Gastrocnemius medialis (tissue), 4 donors: Measurements from ENCODE around the gene C1orf116. TPM values are rescaled to one million over a fixed set of nuclear protein-coding genes. Genes with fewer than 3 reads are reported as not detected.

Experiments used
- ATAC-seq, 2 donors: fragments of 150-250 bp; one replicate each; pipeline ENCODE4 v1.9.1; 2016
- DNase-seq, 2 donors: peaks; one replicate each; pipeline ENCODE4 v3.0.0-alpha.2; 2019
- H3K27ac ChIP-seq, 4 donors: fragments of 200-600 bp; sonication (generic); 1 replicate in 1 of 4; 2 replicates in 3 of 4; pipeline ENCODE4 v1.5.1; 2016 to 2018; ENCODE audit warnings: mild to moderate bottlenecking in 2 of 4, moderate library complexity in 1 of 4
- H3K27me3 ChIP-seq, 3 donors: fragments of 200-600 bp; sonication (generic) in 2 of 3; 1 replicate in 1 of 3; 2 replicates in 2 of 3; pipeline versions ENCODE4 v1.5.1 to v1.6.0; 2016 to 2019; ENCODE audit warnings: mild to moderate bottlenecking in 1 of 3, moderate library complexity in 1 of 3
- H3K36me3 ChIP-seq, 2 donors: fragments of 200-600 bp; sonication (generic) in 1 of 2; one replicate each; pipeline ENCODE4 v1.5.1; 2017 to 2018
- H3K4me1 ChIP-seq, 2 donors: fragments of 200-600 bp; sonication (generic) in 1 of 2; one replicate each; pipeline ENCODE4 v1.5.1; 2016 to 2017; ENCODE audit warnings: mild to moderate bottlenecking in 2 of 2
- H3K4me3 ChIP-seq, 4 donors: fragments of 200-600 bp; sonication (generic) in 3 of 4; 1 replicate in 1 of 4; 2 replicates in 3 of 4; pipeline ENCODE4 v1.5.1; 2016 to 2019; ENCODE audit warnings: mild to moderate bottlenecking in 2 of 4
- H3K9me3 ChIP-seq, 3 donors: fragments of 200-600 bp; sonication (generic) in 2 of 3; 1 replicate in 1 of 3; 2 replicates in 2 of 3; pipeline ENCODE4 v1.5.1; 2016 to 2019
- POLR2A ChIP-seq, 2 donors: fragments of 450-650 bp; IDR thresholded peaks; one replicate each; pipeline ENCODE4 v1.6.1; 2017; ENCODE audit warnings: antibody characterized with exemption in 2 of 2, mild to moderate bottlenecking in 2 of 2, moderate library complexity in 2 of 2
- in situ Hi-C, 4 donors: fragments of 200-750 bp; cut with MboI; loops; one replicate each; pipeline versions ENCODE4 v1.15.0 to v1.8.0; 2017; ENCODE audit warnings: low sequenced_read_pairs in 4 of 4
- intact Hi-C: fragments of 100-400 bp; cut with DNase I; formaldehyde crosslinking; loops from one replicate; pipeline ENCODE4 v1.15.1; 2023; ENCODE audit warnings: low total_unique reads
- total RNA-seq, 4 donors: library from RNA; depleted of rRNA; stranded (reverse); fragments of >200 nt; gene quantifications; one replicate each; pipeline versions ENCODE4 v1.1.0 to v1.2.3, GENCODE V29; 2016
- TF ChIP-seq, protein P1 (sequence below), 5 experiments: fragments of 450-650 bp in 3 of 5; fragments of 200-600 bp in 2 of 5; sonication (generic) in 2 of 5; IDR thresholded peaks in 4 of 5; conservative IDR thresholded peaks in 1 of 5; 1 replicate in 4 of 5; 2 replicates in 1 of 5; pipeline ENCODE4 v1.5.1; 2016 to 2019; ENCODE audit warnings: antibody characterized with exemption in 5 of 5, mild to moderate bottlenecking in 3 of 5, moderate library complexity in 3 of 5

Gene C1orf116
- total RNA-seq, 4 donors from 2014 or later, result 0.46 to 1.1 (median 0.65) TPM

DNA sequence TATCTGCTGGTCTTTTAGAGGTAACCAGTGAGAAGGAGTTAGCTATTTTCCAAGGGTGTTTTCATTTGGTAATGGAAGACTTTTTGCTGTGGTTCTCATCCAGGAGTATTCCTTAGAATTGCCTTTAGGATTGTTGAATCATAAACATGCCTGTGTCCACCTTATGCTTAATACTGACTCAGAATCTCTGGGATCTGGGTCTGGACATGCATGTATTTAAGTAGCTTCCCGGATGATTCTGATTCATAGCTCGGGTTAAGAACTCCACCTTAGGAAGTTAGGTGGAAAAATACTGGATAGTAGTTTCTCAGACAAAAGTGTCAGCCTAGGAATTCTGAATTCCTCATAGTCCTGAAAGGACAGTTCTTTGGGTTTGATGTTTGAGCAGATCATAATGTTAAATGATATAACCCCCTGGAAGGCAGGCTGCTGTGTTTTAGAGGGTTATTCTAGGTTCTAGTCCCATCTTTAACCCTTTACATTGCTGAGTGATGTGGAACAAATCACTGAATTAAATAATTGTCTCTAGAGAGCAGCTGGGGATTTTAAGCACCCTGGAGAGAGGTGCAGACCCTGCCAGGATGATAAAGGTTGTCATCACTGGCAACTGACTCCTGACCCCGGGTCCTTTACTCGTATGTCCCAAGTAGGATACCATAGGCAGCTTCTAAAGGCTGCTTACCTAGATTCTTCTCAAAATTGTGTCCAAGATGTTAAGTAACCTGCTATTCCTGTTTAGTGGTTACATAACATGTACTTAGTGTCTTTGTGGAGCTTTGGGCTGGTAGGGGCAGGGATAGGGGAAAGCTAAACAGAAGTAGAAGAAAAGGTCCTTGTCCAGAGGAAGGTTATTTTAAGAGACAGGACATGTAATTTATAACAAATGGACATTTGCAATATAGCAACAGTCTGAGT, 41.6 kb upstream of the C1orf116 start:
- intact Hi-C loops (no loop called here), in situ Hi-C loops (loop anchor here in 3 of 4 donors (10.0 to 25.0 kb wide), 3 partner anchors 331 to 713 kb away; partner anchors contain the start of gene DYRK3 (in 1 of the 3))
- Histone ChIP-seq H3K36me3 (peaks cover 0 to 43% of the 10 kb centered on the region in 2 donors), H3K27me3 (no peaks in the 10 kb centered on the region), H3K4me1 (peaks cover 16 to 25% of the 10 kb centered on the region in 2 donors), H3K9me3 (no peaks in the 10 kb centered on the region), H3K27ac (peak overlapping the region in 1 of 4 donors; percentile 88), H3K4me3 (no peak overlapping the region)
- no peak for TF ChIP-seq POLR2A (IDR thresholded peaks at IDR 0.05)
- TF ChIP-seq, protein P1, sequence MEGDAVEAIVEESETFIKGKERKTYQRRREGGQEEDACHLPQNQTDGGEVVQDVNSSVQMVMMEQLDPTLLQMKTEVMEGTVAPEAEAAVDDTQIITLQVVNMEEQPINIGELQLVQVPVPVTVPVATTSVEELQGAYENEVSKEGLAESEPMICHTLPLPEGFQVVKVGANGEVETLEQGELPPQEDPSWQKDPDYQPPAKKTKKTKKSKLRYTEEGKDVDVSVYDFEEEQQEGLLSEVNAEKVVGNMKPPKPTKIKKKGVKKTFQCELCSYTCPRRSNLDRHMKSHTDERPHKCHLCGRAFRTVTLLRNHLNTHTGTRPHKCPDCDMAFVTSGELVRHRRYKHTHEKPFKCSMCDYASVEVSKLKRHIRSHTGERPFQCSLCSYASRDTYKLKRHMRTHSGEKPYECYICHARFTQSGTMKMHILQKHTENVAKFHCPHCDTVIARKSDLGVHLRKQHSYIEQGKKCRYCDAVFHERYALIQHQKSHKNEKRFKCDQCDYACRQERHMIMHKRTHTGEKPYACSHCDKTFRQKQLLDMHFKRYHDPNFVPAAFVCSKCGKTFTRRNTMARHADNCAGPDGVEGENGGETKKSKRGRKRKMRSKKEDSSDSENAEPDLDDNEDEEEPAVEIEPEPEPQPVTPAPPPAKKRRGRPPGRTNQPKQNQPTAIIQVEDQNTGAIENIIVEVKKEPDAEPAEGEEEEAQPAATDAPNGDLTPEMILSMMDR (IDR thresholded peaks at IDR 0.05 in 4 of 5, conservative IDR thresholded peaks at IDR 0.05 in 1 of 5), result no peak
- DNase-seq (no peak), ATAC-seq (no peak)

DNA sequence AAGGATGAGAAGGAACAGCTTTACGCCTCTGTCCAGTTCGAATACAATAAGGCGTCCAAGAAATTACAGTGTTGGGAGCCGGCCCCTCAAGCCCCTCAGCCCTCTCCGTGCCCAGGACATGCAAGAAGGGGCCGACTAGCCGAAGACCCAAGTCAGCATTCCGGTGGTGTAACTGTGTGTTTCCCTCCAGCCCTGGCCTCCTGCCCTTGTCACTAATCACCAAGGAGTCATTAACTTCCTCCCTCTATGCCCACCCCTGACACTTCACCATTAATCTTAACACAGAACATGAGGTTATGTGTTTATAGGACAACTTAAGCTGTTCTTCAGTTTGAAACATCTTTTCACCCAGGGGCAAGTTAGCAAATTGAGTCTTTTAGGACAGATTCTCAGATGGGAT, 39.7 kb upstream of the C1orf116 start:
- intact Hi-C loops, result no loop called here
- peaks cover 0 to 63% of the 10 kb centered on the region in 2 donors for H3K36me3 ChIP-seq
- H3K4me3 ChIP-seq, result no peak overlapping the region
- peaks cover 11 to 21% of the 10 kb centered on the region in 2 donors for H3K4me1 ChIP-seq
- TF ChIP-seq, protein P1 (IDR thresholded peaks at IDR 0.05 in 4 of 5, conservative IDR thresholded peaks at IDR 0.05 in 1 of 5), result no peak
- no peak for TF ChIP-seq POLR2A (IDR thresholded peaks at IDR 0.05)
- no peaks in the 10 kb centered on the region for H3K9me3 ChIP-seq
- H3K27me3 ChIP-seq, result no peaks in the 10 kb centered on the region
- no peak for DNase-seq
- no peak for ATAC-seq
- H3K27ac ChIP-seq, result peak overlapping the region in 3 of 4 donors; percentile 22 to 88 (median 28)
- in situ Hi-C loops, result loop anchor here in 3 of 4 donors (10.0 to 25.0 kb wide), 3 partner anchors 333 to 715 kb away; partner anchors contain the start of gene DYRK3 (in 1 of the 3)

DNA sequence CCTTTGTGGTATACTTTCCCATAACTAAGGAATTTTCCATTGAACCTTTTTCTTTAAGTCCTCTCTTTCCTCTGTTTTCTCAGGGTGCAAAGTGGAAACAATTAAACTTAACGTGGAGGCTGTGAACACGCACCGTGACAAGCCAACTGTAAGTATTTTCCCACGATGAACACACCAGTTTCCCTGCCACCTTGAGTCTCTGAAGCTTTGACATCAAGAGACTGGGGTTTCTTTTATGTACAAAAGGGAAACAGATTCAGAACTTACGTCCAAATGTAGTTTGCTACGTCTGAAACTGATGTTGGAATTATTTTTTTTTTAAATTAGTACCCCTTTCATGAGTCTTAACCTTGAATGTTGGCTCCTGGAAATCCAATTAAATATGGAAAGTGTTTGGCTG, 38.9 kb upstream of the C1orf116 start:
- Histone ChIP-seq H3K4me3 (no peak overlapping the region), H3K27ac (peak overlapping the region; percentile 22 to 88 (median 54)), H3K27me3 (no peaks in the 10 kb centered on the region), H3K4me1 (peaks cover 3 to 14% of the 10 kb centered on the region in 2 donors), H3K36me3 (peaks cover 0 to 68% of the 10 kb centered on the region in 2 donors), H3K9me3 (no peaks in the 10 kb centered on the region)
- DNase-seq, result no peak
- no peak for ATAC-seq
- in situ Hi-C loops (loop anchor here in 3 of 4 donors (10.0 to 25.0 kb wide), 3 partner anchors 333 to 716 kb away; partner anchors contain the start of gene DYRK3 (in 1 of the 3)), intact Hi-C loops (no loop called here)
- TF ChIP-seq, protein P1 (IDR thresholded peaks at IDR 0.05 in 4 of 5, conservative IDR thresholded peaks at IDR 0.05 in 1 of 5), result no peak
- no peak for TF ChIP-seq POLR2A (IDR thresholded peaks at IDR 0.05)

DNA sequence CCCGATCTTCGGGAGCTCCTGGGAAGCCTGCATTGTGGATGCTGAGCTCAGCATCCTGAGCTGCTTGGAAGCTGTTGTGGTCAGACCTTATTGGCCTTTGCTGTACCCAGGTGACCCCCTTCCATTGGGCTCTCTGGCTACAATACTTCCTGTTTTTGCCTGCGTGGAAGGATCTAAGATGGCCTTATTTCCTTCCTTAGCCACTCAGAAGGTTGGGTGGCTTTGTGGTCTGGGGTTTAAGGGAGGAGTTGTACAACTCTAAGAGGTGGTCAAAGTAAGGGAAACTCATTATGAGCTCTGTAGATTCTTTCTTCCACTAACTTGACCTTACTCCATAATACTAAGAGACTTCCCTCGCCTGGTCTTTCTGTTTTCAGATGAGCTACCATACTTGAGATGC, 38.3 kb upstream of the C1orf116 start:
- in situ Hi-C loops, result loop anchor here in 3 of 4 donors (10.0 to 25.0 kb wide), 3 partner anchors 334 to 716 kb away; partner anchors contain the start of gene DYRK3 (in 1 of the 3)
- ATAC-seq (no peak), DNase-seq (no peak)
- TF ChIP-seq POLR2A (IDR thresholded peaks at IDR 0.05), result no peak
- TF ChIP-seq, protein P1 (IDR thresholded peaks at IDR 0.05 in 4 of 5, conservative IDR thresholded peaks at IDR 0.05 in 1 of 5), result no peak
- peaks cover 0 to 74% of the 10 kb centered on the region in 2 donors for H3K36me3 ChIP-seq
- H3K9me3 ChIP-seq, result no peaks in the 10 kb centered on the region
- H3K4me3 ChIP-seq, result no peak overlapping the region
- H3K4me1 ChIP-seq, result peaks cover 0 to 7% of the 10 kb centered on the region in 2 donors
- peak overlapping the region; percentile 57 to 88 (median 68) for H3K27ac ChIP-seq
- no peaks in the 10 kb centered on the region for H3K27me3 ChIP-seq
- intact Hi-C loops, result no loop called here
